ENCODE data around the gene CLSTN2. TPM values are rescaled to one million over a fixed set of nuclear protein-coding genes. Genes with fewer than 3 reads are reported as not detected.

The CLSTN2 gene
- total and polyA plus RNA-seq, 2 of the 13 experiments (the other 11 are each of a cell fraction or from before 2014, with no cell fraction given): not detected

- no peak overlapping the region for H3K4me2 ChIP-seq (ENCODE audit: low read depth, low read length)
- H3K9me3 ChIP-seq (ENCODE audit: low read length): no peaks in the 10 kb centered on the region
- no peak overlapping the region for H2AFZ ChIP-seq (ENCODE audit: low read length)
- ChIA-PET CTCF (ENCODE audit: low intra/inter-chr PET ratio, low total read pairs) (no interaction called here), POLR2A (no interaction called here)
- ATAC-seq: no peak
- H3K27me3 ChIP-seq (ENCODE audit: control insufficient read depth in 1 of 2, insufficient read depth in 2 of 2, low read length in 2 of 2): no peaks in the 10 kb centered on the region; a peak in 1 of 5 replicates
- H4K20me1 ChIP-seq (ENCODE audit: insufficient read depth, low read length): no peaks in the 10 kb centered on the region
- 2% methylated on average over 3 of the region's 3 CpGs for WGBS (ENCODE audit: low lambda C conversion rate)
- H3K27ac ChIP-seq (ENCODE audit: extremely low read length, insufficient read depth, low read length): no peak overlapping the region
- in situ Hi-C loops (cut with HindIII; ENCODE audit: extremely low pct_ligation_motif_present, low pct_unique_long_range_greater_than_20kb): no loop called here
- no peak overlapping the region for H3K4me3 ChIP-seq (replicated peaks in 1 of 3; ENCODE audit: insufficient read depth in 1 of 3, low read depth in 2 of 3, low read length in 3 of 3)
- intact Hi-C loops (cut with micrococcal nuclease; ENCODE audit: unreplicated experiment): no loop called here
- no peak for DNase-seq (ENCODE audit: low spot score)
- H3K4me1 ChIP-seq (ENCODE audit: insufficient read depth, low read length): no peaks in the 10 kb centered on the region
- no peak for FAIRE-seq
- no TSS peak for BruUV-seq (replicated peaks)
- no peaks in the 10 kb centered on the region for H3K79me2 ChIP-seq (ENCODE audit: insufficient read depth, low read length)
- H3K9ac ChIP-seq (ENCODE audit: insufficient read depth, low read depth, low read length): no peak overlapping the region
- no peaks in the 10 kb centered on the region for H3K36me3 ChIP-seq (replicated peaks in 1 of 2; ENCODE audit: control insufficient read depth in 1 of 2, insufficient read depth in 2 of 2, low read length in 2 of 2)
- TF ChIP-seq HMGXB3 (CRISPR knock-in tag; IDR thresholded peaks at IDR 0.05; ENCODE audit: borderline replicate concordance): no peak
- TF ChIP-seq POGZ (CRISPR knock-in tag; IDR thresholded peaks at IDR 0.05): no peak
- TF ChIP-seq ATF7 (IDR thresholded peaks at IDR 0.05): no peak
- TF ChIP-seq ATF7 (CRISPR knock-in tag; IDR thresholded peaks at IDR 0.05): no peak
- TF ChIP-seq ZNF160 (CRISPR knock-in tag; IDR thresholded peaks at IDR 0.05): no peak
- TF ChIP-seq KDM3A (CRISPR knock-in tag; IDR thresholded peaks at IDR 0.05; ENCODE audit: low read depth): no peak
- TF ChIP-seq PHF20 (CRISPR knock-in tag; IDR thresholded peaks at IDR 0.05): no peak
- TF ChIP-seq SRSF1 (optimal IDR thresholded peaks at IDR 0.05; ENCODE audit: low read depth, low read length): no peak
- no peak for TF ChIP-seq TRAFD1 (CRISPR knock-in tag; IDR thresholded peaks at IDR 0.05; ENCODE audit: borderline replicate concordance)
- TF ChIP-seq IRF2 (CRISPR knock-in tag; IDR thresholded peaks at IDR 0.05): no peak
- no peak for TF ChIP-seq FOXC1 (CRISPR knock-in tag; IDR thresholded peaks at IDR 0.05; ENCODE audit: borderline replicate concordance)
- no peak for TF ChIP-seq THAP7 (CRISPR knock-in tag; IDR thresholded peaks at IDR 0.05)
- no peak for TF ChIP-seq SAP130 (CRISPR knock-in tag; IDR thresholded peaks at IDR 0.05; ENCODE audit: low read depth)
- TF ChIP-seq ADNP (CRISPR knock-in tag; IDR thresholded peaks at IDR 0.05): no peak
- no peak for TF ChIP-seq ZNF235 (CRISPR knock-in tag; IDR thresholded peaks at IDR 0.05; ENCODE audit: borderline replicate concordance)
- TF ChIP-seq ONECUT2 (CRISPR knock-in tag; IDR thresholded peaks at IDR 0.05): no peak
- no peak for TF ChIP-seq BCL6 (CRISPR knock-in tag; IDR thresholded peaks at IDR 0.05)
Measured at GRCh38 chr3:139985576-139985975, 50.6 kb downstream of the CLSTN2 start.
